ENCODE results near the gene UFL1. TPM values are rescaled to one million over a fixed set of nuclear protein-coding genes. Genes with fewer than 3 reads are reported as not detected.

Gene UFL1
- total RNA-seq, 1 experiment from 2014 or later, result 12.7 TPM

DNA sequence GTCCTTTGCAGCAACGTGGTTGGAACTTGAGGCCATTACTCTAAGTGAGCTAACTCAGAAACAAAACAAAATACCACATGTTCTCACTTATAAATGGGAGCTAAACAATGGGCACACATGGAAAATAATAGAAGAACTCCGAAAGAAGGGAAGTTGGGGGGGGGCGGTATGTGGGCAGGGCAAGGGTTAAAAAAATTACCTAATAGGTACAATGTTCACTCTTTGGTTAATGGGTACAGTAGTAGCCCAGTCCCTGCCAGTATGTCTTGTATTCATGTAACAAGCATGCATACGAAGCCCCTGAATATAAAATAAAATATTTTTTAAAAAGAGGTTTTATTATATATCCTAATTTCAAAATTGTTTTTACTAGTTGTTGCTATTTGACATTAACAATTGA lies 26.0 kb downstream of the UFL1 start:
- H3K9ac ChIP-seq (ENCODE audit: extremely low read depth, insufficient read length, low read length), result no peak overlapping the region
- H2BK12ac ChIP-seq (ENCODE audit: insufficient read length, low read depth, low read length), result no peak overlapping the region
- H3K9me3 Mint-ChIP-seq, result no peaks in the 10 kb centered on the region
- TF ChIP-seq, protein P1, sequence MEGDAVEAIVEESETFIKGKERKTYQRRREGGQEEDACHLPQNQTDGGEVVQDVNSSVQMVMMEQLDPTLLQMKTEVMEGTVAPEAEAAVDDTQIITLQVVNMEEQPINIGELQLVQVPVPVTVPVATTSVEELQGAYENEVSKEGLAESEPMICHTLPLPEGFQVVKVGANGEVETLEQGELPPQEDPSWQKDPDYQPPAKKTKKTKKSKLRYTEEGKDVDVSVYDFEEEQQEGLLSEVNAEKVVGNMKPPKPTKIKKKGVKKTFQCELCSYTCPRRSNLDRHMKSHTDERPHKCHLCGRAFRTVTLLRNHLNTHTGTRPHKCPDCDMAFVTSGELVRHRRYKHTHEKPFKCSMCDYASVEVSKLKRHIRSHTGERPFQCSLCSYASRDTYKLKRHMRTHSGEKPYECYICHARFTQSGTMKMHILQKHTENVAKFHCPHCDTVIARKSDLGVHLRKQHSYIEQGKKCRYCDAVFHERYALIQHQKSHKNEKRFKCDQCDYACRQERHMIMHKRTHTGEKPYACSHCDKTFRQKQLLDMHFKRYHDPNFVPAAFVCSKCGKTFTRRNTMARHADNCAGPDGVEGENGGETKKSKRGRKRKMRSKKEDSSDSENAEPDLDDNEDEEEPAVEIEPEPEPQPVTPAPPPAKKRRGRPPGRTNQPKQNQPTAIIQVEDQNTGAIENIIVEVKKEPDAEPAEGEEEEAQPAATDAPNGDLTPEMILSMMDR (conservative IDR thresholded peaks at IDR 0.05), result no peak
- H3T11ph ChIP-seq (ENCODE audit: low read length), result no peak overlapping the region
- H3K14ac ChIP-seq (ENCODE audit: insufficient read depth, low read length), result no peak overlapping the region
- H3K56ac ChIP-seq (ENCODE audit: insufficient read length, low read depth, low read length), result no peak overlapping the region
- H3K4me1 ChIP-seq (ENCODE audit: insufficient read depth, low read length), result no peaks in the 10 kb centered on the region
- H4K8ac ChIP-seq (replicated peaks; ENCODE audit: insufficient read length, low read depth, low read length), result no peak overlapping the region
- H2BK5ac ChIP-seq (ENCODE audit: insufficient read length, low read length), result no peak overlapping the region
- WGBS (ENCODE audit: extremely low coverage, insufficient read length, low lambda C conversion rate), result no CpG with 5 or more reads among the region's 4 CpGs
- no peaks in the 10 kb centered on the region for H3K4me1 Mint-ChIP-seq
- no peak overlapping the region for H2BK15ac ChIP-seq (ENCODE audit: low read depth, low read length)
- no peak overlapping the region for H2AK5ac ChIP-seq (ENCODE audit: insufficient read length, low read length)
- no peaks in the 10 kb centered on the region for H3K27me3 ChIP-seq (ENCODE audit: insufficient read depth, low read length)
- no peak for DNase-seq
- H3K4me3 Mint-ChIP-seq, result no peak overlapping the region
- H3K27me3 Mint-ChIP-seq (ENCODE audit: low read depth), result no peaks in the 10 kb centered on the region
- H3K27ac Mint-ChIP-seq, result no peak overlapping the region
- H3K23me2 ChIP-seq (ENCODE audit: insufficient read length, low read depth, low read length, poor library complexity, severe bottlenecking), result no peaks in the 10 kb centered on the region
- H4K20me1 ChIP-seq (ENCODE audit: control insufficient read depth, insufficient read depth, insufficient read length), result no peaks in the 10 kb centered on the region
- no peak overlapping the region for H3K27ac ChIP-seq (ENCODE audit: insufficient read length, low read depth, low read length)
- no peak overlapping the region for H2BK20ac ChIP-seq (ENCODE audit: low read depth, low read length, poor library complexity, severe bottlenecking)
- no peak overlapping the region for H3K4ac ChIP-seq (ENCODE audit: low read depth, low read length)
- H3K4me2 ChIP-seq (ENCODE audit: insufficient read depth, insufficient read length, low read length), result no peak overlapping the region
- no peaks in the 10 kb centered on the region for H3K79me2 ChIP-seq (ENCODE audit: insufficient read depth, low read length)
- no peaks in the 10 kb centered on the region for H3K9me3 ChIP-seq (ENCODE audit: control insufficient read depth, low read depth, low read length)
- H4K5ac ChIP-seq (ENCODE audit: insufficient read length, low read depth, low read length), result no peak overlapping the region
- peaks cover 0 to 47% (median 44%) of the 10 kb centered on the region in 3 experiments; a peak in 6 of 7 replicates for H3K36me3 Mint-ChIP-seq (ENCODE audit: insufficient read depth in 1 of 3, low read depth in 3 of 3)
- no peak overlapping the region for H2AFZ ChIP-seq (ENCODE audit: low read length)
- no peaks in the 10 kb centered on the region for H3K79me1 ChIP-seq (ENCODE audit: insufficient read depth, low read depth, low read length, poor library complexity, severe bottlenecking)
- no peak overlapping the region for H3K23ac ChIP-seq (ENCODE audit: insufficient read length, low read depth, low read length)
- H4K91ac ChIP-seq (ENCODE audit: insufficient read length, low read depth, low read length), result no peak overlapping the region
- H3K18ac ChIP-seq (ENCODE audit: insufficient read length, low read depth, low read length), result no peak overlapping the region
- no peak overlapping the region for H2BK120ac ChIP-seq (ENCODE audit: low read depth, low read length, poor library complexity, severe bottlenecking)
